Measurements from ENCODE around the gene KARS1. TPM values are rescaled to one million over a fixed set of nuclear protein-coding genes. Genes with fewer than 3 reads are reported as not detected.

Gene KARS1
- total and polyA plus RNA-seq, 12 donors: 68.0 to 145 (median 128) TPM

- ATAC-seq: no peak
- no peak overlapping the region for H3K4me3 ChIP-seq
- intact Hi-C loops (cut with DNase I): loop anchor here in 1 of 10 donors (10.0 kb wide), 1 partner anchor 1262 kb away; no protein-coding TSS in a partner anchor
- TF ChIP-seq, protein P1, sequence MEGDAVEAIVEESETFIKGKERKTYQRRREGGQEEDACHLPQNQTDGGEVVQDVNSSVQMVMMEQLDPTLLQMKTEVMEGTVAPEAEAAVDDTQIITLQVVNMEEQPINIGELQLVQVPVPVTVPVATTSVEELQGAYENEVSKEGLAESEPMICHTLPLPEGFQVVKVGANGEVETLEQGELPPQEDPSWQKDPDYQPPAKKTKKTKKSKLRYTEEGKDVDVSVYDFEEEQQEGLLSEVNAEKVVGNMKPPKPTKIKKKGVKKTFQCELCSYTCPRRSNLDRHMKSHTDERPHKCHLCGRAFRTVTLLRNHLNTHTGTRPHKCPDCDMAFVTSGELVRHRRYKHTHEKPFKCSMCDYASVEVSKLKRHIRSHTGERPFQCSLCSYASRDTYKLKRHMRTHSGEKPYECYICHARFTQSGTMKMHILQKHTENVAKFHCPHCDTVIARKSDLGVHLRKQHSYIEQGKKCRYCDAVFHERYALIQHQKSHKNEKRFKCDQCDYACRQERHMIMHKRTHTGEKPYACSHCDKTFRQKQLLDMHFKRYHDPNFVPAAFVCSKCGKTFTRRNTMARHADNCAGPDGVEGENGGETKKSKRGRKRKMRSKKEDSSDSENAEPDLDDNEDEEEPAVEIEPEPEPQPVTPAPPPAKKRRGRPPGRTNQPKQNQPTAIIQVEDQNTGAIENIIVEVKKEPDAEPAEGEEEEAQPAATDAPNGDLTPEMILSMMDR (IDR thresholded peaks at IDR 0.05): no peak
- DNase-seq: no peak
- H3K4me1 ChIP-seq: peaks cover 0 to 11% (median 0%) of the 10 kb centered on the region in 9 donors
- peaks cover 0 to 5% (median 0%) of the 10 kb centered on the region in 11 donors for H3K9me3 ChIP-seq
- no peaks in the 10 kb centered on the region for H3K36me3 ChIP-seq
- H3K27me3 ChIP-seq: no peaks in the 10 kb centered on the region
- no peak overlapping the region for H3K27ac ChIP-seq
- WGBS, 2 donors: 88 to 91% methylated on average over 14 of the region's 14 CpGs
Observed at GRCh38 chr16:75682308-75682707, 34.8 kb upstream of the KARS1 start.

DNA sequence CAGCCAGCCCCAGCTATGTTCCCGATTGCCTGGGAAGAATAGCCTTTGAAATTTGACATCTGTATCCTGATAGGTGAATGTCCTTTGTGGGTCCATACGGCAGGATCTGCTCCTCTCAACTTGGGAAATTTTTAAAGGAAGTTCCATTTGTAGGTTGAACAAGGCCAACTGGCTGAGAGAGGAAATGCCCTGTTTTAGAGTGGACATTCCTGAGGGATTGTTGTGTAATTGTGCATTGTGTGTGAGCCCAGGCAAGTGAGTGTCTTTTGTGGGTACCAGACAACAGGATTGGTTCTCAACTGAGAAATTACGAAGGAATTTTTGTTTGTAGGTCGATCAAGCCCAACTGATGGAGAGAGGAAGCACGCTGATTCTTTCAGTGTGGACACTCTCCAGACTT lies 31.9 kb upstream of the KARS1 start:
- intact Hi-C loops (cut with DNase I): loop anchor here in 1 of 10 donors (10.0 kb wide), 1 partner anchor 75 kb away; no protein-coding TSS in a partner anchor
- WGBS, 2 donors: 67 to 83% methylated on average over 5 of the region's 5 CpGs
- DNase-seq (no peak), ATAC-seq (peak in 1 of 8 donors; percentile 42)
- no peaks in the 10 kb centered on the region for H3K27me3 ChIP-seq
- no peak overlapping the region for H3K4me3 ChIP-seq
- H3K9me3 ChIP-seq: no peaks in the 10 kb centered on the region
- H3K27ac ChIP-seq: peak overlapping the region in 5 of 10 donors; percentile 6 to 48 (median 21)
- TF ChIP-seq, protein P1 (IDR thresholded peaks at IDR 0.05): no peak
- H3K36me3 ChIP-seq: no peaks in the 10 kb centered on the region
- peaks cover 0 to 11% (median 0%) of the 10 kb centered on the region in 9 donors for H3K4me1 ChIP-seq

DNA sequence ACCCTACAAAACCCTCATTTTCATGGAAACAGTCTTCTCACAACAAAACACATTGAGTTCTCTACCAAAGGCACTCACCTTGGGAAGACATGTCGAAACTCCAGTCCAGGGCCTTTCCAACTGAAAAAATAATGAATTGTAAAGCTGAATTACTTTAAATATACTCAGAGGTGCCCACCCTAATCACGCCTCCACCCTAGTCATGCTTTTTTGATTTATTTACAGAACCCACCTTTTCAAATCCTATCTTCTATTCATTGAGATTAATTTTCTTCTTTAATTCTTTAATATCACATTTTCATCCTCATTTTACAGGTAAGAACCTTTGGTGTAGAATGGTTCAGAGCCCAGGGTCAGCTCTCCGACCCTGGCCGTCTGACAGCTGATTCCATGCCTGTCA lies 29.4 kb upstream of the KARS1 start, which contains the start of gene CPHXL2:
CPHXL2 (minus strand) TSS at position 101 of the 400 bp plus-strand sequence; CDS start at position 91, 10 bp downstream.
- no peak within 1 kb of the TSS for H3K27ac ChIP-seq
- TF ChIP-seq, protein P1 (IDR thresholded peaks at IDR 0.05): no peak
- no peaks in the 10 kb centered on the region for H3K27me3 ChIP-seq
- intact Hi-C loops (cut with DNase I): loop anchor here in 1 of 10 donors (10.0 kb wide), 1 partner anchor 78 kb away; no protein-coding TSS in a partner anchor
- DNase-seq (no peak), ATAC-seq (no peak)
- H3K9me3 ChIP-seq: no peaks in the 10 kb centered on the region
- peaks cover 0 to 11% (median 0%) of the 10 kb centered on the region in 9 donors for H3K4me1 ChIP-seq
- no peaks in the 10 kb centered on the region for H3K36me3 ChIP-seq
- WGBS, 2 donors: 91% methylated on average over 4 of the region's 4 CpGs
- no peak within 1 kb of the TSS for H3K4me3 ChIP-seq

DNA sequence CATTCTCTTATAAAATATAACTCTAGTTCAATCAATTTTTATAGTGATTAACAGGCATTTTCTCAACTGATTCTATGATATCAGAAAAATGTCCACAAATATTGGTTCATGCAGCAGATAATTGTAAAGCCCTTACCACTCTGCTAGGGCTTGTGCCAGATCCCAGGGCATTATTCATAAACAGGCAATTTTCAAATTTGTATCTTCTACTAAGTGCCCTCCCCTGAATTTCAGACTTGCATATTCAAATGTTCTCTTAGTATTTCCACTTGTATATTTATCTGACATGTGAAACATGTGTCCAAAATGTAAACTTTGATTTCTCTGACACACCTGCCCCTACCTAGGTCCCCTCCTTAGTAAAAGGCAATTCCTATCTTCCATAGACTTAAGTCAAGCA lies 20.0 kb upstream of the KARS1 start:
- Histone ChIP-seq H3K27me3 (no peaks in the 10 kb centered on the region), H3K4me3 (no peak overlapping the region), H3K27ac (no peak overlapping the region), H3K9me3 (no peaks in the 10 kb centered on the region), H3K36me3 (peaks cover 0 to 1% (median 0%) of the 10 kb centered on the region in 9 donors), H3K4me1 (peaks cover 0 to 1% (median 0%) of the 10 kb centered on the region in 9 donors)
- intact Hi-C loops (cut with DNase I): loop anchor here in 1 of 10 donors (10.0 kb wide), 1 partner anchor 97 kb away; no protein-coding TSS in a partner anchor
- DNase-seq (no peak), ATAC-seq (no peak)
- TF ChIP-seq, protein P1 (IDR thresholded peaks at IDR 0.05): no peak
